Caki2 (cell line): ENCODE results near the gene RFC3. TPM values are rescaled to one million over a fixed set of nuclear protein-coding genes. Genes with fewer than 3 reads are reported as not detected.
"Not testable (repeated sequence)": the region's sequence is repeated elsewhere in the genome, so short reads cannot be mapped to it uniquely, and the experiment has no call there.

Experiments
- DNase-seq: peaks from one replicate; pipeline ENCODE4 v3.0.0-alpha.2; 2015; ENCODE audit warnings: low read depth
- in situ Hi-C: cut with HindIII; loops from 2 replicates; pipeline ENCODE4 v1.10.0; 2016; ENCODE audit warnings: low sequenced_read_pairs, low pct_unique_long_range_greater_than_20kb, mixed read lengths
- total RNA-seq: library from RNA; depleted of rRNA; stranded (reverse); fragments of >200 nt; shearing (Covaris generic); gene quantifications from 2 replicates; pipeline ENCODE4 v1.2.3, GENCODE V29; 2014; ENCODE audit warnings: low replicate concordance; rRNA removed

RFC3 gene
- 14.5 and 19.0 TPM in 2 replicates for total RNA-seq

GRCh38 chr13:33817901-33818706 lies at the start of gene RFC3:
Gene RFC3 (plus strand): TSS chr13:33818149. CDS start chr13:33818179, 30 bp downstream.
- DNase-seq: peak; percentile 85
- in situ Hi-C loops: no loop called here

DNA sequence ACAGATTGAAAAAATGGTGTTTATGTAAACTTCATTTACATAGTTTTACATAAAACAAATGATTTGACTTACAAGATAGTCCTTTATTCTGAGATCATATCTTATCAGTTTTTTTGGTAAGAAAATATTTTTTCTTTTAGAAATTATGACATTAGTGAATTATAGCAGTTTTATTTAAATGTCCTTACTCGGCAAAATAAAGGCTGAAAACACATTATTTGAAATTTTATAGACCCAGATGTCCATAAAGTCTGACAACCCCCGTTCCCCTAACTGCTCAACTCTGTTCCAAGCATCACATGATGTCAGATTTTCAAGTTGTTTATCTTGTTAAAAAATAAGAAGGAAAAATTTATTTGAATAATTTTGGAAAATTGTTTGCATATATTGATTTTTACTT lies 46.7 kb upstream of the RFC3 start:
- DNase-seq: no peak
- in situ Hi-C loops: no loop called here

DNA sequence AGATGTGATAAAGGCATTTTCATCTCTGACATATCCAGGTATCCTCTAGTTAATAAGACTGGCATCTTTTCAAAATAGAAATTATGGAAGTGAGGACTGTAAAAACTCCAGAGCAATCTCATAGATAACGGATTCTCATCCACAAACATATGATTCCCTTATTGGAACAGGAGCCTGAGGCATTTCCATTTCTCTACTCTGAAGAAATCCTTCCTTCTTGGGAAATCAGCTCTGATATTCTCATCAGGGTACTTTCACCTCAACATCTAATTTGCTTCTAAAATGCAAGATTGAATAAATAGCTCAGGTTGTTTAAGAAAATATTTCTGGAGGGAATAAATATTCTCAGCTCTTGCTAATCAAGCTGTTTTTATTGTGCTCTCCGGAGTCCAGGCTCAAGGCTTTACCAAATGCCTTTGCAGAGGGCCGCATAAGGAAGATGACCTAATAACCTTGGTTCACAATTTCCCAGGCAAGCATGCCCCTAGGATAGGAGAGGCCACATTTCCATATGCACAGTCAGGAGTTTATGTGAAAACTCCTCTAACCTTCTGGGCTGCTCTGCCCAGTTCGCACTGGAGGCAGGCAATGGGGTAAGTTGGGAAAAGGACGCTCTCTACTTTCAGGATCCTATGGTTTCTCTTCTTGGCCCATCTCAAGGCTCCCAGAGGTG lies 44.0 kb upstream of the RFC3 start:
- DNase-seq: no peak
- in situ Hi-C loops: no loop called here

GRCh38 chr13:33775339-33776108 lies 42.4 kb upstream of the RFC3 start:
- DNase-seq: no peak
- in situ Hi-C loops: no loop called here

DNA sequence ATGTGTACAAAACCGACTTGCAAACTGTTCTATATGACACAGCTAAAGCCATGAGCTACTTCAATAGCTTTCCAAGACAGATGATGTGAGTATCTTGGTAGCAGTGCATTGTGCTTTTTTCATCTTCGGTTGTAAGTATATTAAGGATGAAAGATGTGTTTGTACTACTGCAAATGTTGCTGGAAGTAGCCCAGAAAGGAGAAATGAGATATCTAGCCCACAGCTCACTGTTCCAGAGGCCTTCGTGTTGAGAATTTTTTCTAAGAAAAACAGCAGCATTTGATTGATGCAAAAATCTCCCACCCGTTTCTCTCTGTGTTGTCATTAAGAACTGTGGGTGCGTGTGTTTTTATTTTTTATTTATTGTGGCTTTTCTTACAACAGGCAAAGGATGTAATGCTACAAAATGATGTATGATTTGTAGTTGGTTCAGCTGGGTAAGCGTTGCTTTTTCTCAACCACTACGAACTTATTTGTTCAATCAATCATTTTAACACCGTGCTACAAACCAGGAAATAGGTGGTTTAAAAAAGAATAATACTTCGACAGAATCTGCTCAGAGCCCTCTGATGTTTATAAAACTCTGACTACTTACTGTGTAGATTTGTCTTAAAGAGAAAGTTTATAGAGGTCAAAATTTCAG lies 41.6 kb upstream of the RFC3 start:
- in situ Hi-C loops: no loop called here
- DNase-seq: no peak

DNA sequence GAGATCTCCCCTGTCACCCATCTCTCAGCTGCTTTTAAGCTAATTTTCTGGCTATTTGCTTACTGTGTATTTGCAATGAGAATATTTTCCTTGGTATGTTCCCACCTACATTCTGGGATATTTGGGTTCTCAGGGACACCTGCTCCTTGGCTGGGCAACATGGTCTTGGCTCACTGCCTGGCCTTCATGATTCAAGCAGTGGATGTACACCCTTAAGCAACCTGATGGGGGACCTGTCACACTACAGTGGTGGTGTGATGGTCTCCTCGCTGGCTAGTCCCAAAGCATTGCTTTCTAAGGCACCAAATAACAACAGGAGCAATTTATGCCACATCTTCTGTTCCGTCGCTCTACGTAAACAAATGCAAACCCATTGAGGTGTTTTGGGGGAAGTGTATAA lies 35.3 kb upstream of the RFC3 start:
- in situ Hi-C loops: no loop called here
- DNase-seq: no peak

GRCh38 chr13:33783212-33783611 lies 34.7 kb upstream of the RFC3 start:
- DNase-seq, in situ Hi-C loops: not testable (repeated sequence)

GRCh38 chr13:33784738-33785137 lies 33.2 kb upstream of the RFC3 start:
- in situ Hi-C loops: no loop called here
- DNase-seq: no peak

DNA sequence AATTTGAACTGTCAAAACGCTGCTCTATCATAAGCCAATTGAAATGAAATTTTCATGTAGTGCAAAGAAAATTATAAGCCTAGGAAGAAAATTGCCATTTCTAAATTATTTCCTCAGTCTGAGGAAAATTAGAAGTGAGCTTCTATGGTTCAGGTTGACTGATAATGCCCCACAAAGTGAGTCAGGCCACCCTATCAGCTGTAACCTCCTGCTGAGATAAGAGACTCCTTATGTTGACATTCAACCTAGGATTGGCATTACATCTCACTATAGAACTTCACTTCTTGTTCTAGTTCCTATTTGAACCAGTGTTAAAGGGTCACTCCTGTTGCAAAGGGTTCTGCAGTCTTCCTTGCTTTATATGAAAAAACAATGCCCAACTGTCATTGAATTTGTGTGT lies 32.6 kb upstream of the RFC3 start:
- in situ Hi-C loops: no loop called here
- DNase-seq: peak; percentile 1

- in situ Hi-C loops: no loop called here
- peak; percentile 1 for DNase-seq
These were observed 30.8 kb upstream of the RFC3 start for GRCh38 chr13:33787051-33787591.

GRCh38 chr13:33789066-33789606 lies 28.8 kb upstream of the RFC3 start:
- in situ Hi-C loops: no loop called here
- no peak for DNase-seq

GRCh38 chr13:33789739-33790138 lies 28.2 kb upstream of the RFC3 start:
- no peak for DNase-seq
- in situ Hi-C loops: no loop called here

GRCh38 chr13:33793726-33794125 lies 24.2 kb upstream of the RFC3 start:
- in situ Hi-C loops: no loop called here
- DNase-seq: no peak

- no peak for DNase-seq
- in situ Hi-C loops: no loop called here
These were observed 23.4 kb upstream of the RFC3 start for GRCh38 chr13:33794576-33794975.

- DNase-seq: no peak
- in situ Hi-C loops: no loop called here
These were observed 21.9 kb upstream of the RFC3 start for GRCh38 chr13:33796095-33796494.

- DNase-seq: no peak
- in situ Hi-C loops: no loop called here
These were observed 20.3 kb upstream of the RFC3 start for GRCh38 chr13:33797622-33798021.

DNA sequence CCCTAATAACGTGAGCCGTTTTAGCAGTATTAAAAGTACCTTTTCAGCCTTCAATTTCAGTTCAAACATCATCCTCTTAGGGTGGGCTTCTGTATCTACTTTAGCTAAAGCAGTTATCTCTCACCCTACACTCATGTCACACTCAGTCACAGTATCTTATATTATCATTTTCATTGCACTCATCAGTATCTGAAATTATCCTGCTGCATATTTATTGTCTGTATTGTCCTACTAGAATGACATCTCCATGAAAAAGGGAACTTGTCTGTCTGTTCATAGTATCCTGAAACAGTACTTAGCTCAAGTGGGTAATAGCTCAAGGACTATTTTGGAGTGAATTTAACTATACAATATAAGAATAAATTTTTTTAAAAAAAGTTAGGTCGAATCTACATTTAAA lies 19.9 kb upstream of the RFC3 start:
- DNase-seq: no peak
- in situ Hi-C loops: no loop called here

GRCh38 chr13:33799950-33800592 lies 17.9 kb upstream of the RFC3 start:
- in situ Hi-C loops: no loop called here
- DNase-seq: no peak
